ENCODE data around the gene ADARB2.

Gene ADARB2

DNA sequence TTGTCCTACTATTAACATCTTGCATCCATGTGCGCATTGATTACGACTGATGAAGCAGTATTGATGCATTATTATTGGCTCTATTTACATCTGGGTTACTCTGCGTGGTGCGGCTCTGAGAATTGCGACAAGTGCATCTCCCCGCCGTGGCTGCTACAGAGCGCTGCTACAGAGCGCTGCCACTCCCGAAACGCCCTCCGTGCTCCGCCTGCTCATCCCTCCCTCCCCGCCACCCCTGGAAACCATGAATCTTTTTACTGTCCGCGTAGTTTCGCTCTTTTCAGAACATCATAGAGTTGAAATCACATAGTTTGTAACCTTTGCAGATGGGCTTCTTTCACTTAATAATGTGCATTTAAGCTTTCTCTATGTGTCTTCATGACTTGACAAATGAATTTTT lies 74.1 kb downstream of the ADARB2 start:
- TF ChIP-seq CTCF (IDR thresholded peaks at IDR 0.05; ENCODE audit: low read depth, low read length), result no peak
- DNase-seq (ENCODE audit: extremely low read depth, low read depth), result no peak

DNA sequence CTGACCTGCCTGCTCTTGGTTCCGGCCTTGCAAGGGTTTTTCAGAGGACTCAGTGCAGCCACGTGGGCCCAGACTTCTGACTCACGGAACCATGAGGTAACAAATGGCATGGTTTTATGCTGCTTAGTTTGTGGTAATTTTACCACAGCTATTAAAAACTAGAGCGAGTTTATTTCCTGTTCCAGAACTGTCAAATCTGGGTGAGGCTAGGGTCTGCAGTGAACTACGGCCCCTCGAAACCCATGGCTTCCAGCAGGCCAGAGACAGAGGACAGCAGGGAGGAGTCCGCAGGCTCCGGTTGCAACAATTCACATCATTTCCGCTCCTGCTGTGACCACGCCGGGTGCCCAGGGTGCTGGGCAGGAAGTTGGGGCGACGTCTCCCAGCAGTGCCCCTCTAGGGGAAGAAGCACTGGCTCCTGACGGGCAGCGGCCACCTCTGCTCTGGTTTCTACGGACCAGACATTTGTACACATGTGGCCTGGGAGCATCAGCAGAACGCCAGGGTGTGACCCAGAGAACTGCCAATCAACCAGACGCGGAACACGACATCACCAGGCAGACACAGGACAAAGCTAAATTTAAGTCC lies 74.8 kb downstream of the ADARB2 start:
- no peak for DNase-seq (ENCODE audit: extremely low read depth, low read depth)
- TF ChIP-seq CTCF (IDR thresholded peaks at IDR 0.05; ENCODE audit: low read depth, low read length), result no peak

DNA sequence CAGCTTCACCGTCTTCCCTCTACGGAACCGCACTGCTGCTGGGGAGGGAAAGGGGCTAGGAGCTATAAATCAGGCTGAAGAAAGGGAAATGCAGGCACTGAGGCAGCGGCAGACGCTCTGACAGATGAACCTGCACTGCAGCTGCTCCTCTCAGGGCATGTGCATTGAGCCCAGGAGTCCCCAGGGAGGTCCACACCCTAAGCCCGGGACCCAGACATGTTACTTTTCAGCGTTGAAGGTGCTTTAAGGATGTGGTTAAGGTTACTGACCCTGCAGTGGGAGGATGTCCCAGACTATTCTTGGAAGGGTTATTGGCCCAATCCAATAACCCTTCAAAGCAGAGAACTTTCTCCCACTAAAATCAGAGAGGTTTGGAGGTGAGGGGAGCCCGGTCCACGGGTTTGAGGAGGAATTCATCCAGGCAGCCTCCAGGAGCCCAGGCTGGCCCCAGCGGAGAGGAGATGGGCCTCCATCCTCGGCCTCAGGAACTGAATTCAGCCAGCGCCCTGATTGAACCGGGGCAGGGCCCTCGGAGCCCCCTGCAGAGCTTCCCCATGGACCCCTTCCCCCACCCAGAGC lies 75.4 kb downstream of the ADARB2 start:
- no peak for DNase-seq (ENCODE audit: extremely low read depth, low read depth)
- no peak for TF ChIP-seq CTCF (IDR thresholded peaks at IDR 0.05; ENCODE audit: low read depth, low read length)

DNA sequence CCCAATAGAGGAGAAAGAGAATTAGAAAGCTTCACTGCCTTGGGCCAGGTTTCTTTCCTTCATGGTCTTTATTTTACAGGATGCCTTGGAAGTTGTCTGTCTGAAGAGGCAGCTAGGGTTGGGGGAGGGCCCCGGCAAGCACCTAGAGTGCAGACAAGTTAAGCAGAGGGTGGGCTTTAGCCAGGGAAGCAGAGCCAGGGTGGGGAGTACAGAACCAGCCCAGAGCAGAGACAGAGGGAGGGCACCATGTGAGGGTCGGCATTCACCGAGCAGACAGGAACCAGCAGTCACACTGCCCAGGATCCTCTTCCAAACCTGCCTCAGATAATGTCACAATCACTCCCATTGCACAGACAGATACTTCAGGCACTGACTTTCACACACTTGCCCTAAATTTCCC lies 75.9 kb downstream of the ADARB2 start:
- no peak for TF ChIP-seq CTCF (IDR thresholded peaks at IDR 0.05; ENCODE audit: low read depth, low read length)
- no peak for DNase-seq (ENCODE audit: extremely low read depth, low read depth)

GRCh38 chr10:1660815-1661214 lies 76.5 kb downstream of the ADARB2 start:
- no peak for DNase-seq (ENCODE audit: extremely low read depth, low read depth)
- no peak for TF ChIP-seq CTCF (IDR thresholded peaks at IDR 0.05; ENCODE audit: low read depth, low read length)

DNA sequence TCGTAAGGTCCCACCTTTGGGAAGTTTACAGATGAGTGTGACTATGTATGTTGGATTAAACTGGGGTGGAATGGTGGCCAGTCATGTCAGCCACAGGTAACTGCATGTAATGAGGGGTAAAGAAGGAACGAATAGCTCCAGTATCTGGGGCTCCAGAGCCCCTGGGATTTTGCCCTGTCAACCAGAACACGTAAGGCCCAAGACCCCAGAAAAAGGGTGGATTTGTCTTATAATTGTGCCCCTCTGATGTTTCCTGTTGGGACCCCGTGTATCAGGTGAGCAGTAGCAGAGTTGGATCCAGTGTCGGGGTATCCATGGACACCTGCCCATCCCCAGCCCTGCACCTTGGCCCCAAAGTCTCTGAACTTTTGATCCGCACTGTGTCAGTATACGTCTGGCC lies 76.9 kb downstream of the ADARB2 start:
- DNase-seq (ENCODE audit: extremely low read depth, low read depth), result no peak
- no peak for TF ChIP-seq CTCF (IDR thresholded peaks at IDR 0.05; ENCODE audit: low read depth, low read length)

- no peak for TF ChIP-seq CTCF (IDR thresholded peaks at IDR 0.05; ENCODE audit: low read depth, low read length)
- no peak for DNase-seq (ENCODE audit: extremely low read depth, low read depth)
Measured at GRCh38 chr10:1659221-1659791, 78.0 kb downstream of the ADARB2 start.
